NCI-H146 treated with DMSO at 0.1 percent for 48 hours (cell line): ENCODE results near the gene NOTCH2.
"Not testable (repeated sequence)": the region's sequence is repeated elsewhere in the genome, so short reads cannot be mapped to it uniquely, and the experiment has no call there.

ENCODE experiments used
- DNase-seq: peaks from one replicate; lab custom pipeline; 2025; ENCODE audit not compliant: unreplicated experiment; lab: John Stamatoyannopoulos, UW

Gene NOTCH2

DNA sequence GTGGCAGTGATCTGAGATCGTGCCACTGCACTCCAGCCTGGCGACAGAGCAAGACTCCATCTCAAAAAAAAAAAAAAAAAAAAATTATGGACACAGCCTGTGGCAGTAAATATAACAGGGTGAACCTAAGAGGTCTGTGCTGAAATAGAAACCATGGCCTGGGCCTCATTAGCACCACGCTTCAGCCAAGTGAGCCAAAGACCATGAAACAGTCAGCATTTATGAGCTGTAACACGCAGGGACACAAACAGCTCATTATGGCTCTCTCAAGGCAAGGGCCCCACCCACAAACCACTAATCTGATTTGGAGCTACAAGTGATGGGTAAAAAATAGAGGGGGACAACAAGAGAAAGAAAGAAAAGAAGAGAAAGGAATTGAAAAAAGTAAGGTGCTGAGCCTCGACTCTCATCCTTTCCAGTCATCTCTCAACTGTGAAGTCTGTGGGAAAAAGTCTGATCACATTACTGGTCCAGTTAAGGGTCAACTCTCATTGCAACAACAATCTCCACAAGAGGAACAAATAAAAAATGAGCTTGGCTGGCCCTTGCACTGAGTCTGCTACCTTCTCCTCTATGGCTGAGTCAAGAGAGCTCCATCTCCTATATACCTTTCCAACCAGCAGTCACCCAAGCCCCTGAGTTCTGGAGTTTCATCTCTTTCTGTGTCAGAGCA, 93.7 kb downstream of the NOTCH2 start:
- not testable (repeated sequence) for DNase-seq

GRCh38 chr1:119975006-119975405, 94.5 kb downstream of the NOTCH2 start:
- no peak for DNase-seq

DNA sequence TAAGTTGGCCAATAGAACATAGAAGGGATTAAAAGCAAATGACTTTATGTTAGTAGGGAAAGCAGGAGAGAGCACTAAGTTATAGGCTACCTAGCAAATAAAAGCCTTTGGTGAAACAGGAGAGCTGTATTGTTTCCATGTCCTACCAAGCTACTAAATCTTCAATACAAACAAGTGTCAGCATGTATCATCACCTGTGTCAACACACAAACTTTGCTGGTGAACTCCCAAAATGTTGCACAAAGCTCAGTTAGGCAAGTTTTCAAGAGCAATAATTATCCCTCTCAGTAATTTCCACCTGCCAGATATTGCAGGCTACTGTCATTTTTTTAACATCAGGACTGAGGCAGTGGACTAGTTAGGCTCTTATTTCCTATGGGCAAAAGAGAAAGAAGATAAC, 95.4 kb downstream of the NOTCH2 start:
- no peak for DNase-seq

DNA sequence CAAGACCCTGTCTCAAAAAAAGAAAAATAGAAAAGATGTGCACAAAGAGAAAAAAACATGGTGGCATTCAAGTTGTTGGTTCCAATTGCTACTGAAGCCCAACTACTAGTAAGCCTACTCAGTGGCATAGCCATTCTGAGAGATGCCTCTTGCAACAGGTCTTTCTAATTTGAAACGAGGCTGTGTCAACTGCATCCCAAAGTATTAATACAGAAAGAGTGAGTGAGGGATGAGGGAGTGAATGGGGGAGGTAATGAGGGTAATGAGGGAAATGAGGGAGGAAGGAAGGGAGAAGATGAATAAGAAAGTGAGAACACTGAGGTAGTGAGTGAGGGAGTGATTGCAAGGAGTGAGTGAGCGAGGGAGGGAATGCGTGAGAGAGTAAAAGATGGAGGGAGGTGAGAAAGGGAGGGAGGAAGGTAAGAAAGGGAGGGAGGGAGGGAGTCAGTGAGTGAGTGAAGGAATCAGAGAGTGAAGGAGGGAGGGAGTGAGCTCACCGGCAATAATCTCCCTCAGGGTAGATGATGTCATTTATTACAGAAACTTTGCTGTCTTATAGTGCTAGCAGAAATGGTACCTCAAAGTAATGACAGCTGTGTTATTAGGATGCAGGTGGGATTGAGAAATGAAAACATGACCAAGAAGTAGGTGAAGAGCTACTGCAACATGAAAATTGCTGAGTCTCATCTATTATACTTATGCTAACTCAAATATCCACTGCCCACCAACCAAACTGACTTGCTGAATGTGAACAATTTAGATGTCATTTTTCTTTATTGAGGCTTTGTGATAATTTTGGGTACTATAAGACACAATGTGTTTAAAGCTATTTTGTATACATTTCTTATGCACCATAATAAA, 97.5 kb downstream of the NOTCH2 start:
- DNase-seq: no peak

- no peak for DNase-seq
Observed at GRCh38 chr1:119968601-119969000, 100.9 kb downstream of the NOTCH2 start.

- DNase-seq: no peak
Observed at GRCh38 chr1:119968068-119968492, 101.4 kb downstream of the NOTCH2 start.

- no peak for DNase-seq
Observed at GRCh38 chr1:119966681-119967080, 102.8 kb downstream of the NOTCH2 start.

GRCh38 chr1:119966020-119966419, 103.4 kb downstream of the NOTCH2 start:
- DNase-seq: no peak

- DNase-seq: no peak
Observed at GRCh38 chr1:119964673-119965363, 104.6 kb downstream of the NOTCH2 start.

GRCh38 chr1:119962296-119962968, 107.0 kb downstream of the NOTCH2 start:
- no peak for DNase-seq

- DNase-seq: no peak
Observed at GRCh38 chr1:119960501-119960900, 109.0 kb downstream of the NOTCH2 start.

- no peak for DNase-seq
Observed at GRCh38 chr1:119959268-119960220, 109.9 kb downstream of the NOTCH2 start.

DNA sequence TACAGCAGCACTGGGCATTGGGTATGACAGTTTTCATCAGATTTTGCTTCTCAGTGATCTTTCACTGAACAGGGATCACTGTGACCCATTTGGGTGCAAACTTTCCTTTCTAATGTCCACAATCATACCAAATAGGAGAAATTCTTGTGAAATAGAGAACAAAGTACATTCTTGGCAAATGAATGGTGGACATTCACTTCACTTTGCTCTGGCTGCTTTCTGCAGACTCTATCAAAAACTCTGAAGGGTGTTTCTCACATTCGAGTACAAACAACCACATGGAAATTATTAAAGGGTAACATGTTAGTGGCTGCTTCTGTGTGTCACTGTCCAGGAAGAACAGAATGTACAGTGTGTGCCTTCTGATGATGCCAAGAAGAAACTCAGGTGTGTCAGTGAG, 111.2 kb downstream of the NOTCH2 start:
- DNase-seq: no peak

- no peak for DNase-seq
Observed at GRCh38 chr1:119956306-119956705, 113.2 kb downstream of the NOTCH2 start.

GRCh38 chr1:119954476-119955422, 114.7 kb downstream of the NOTCH2 start:
- no peak for DNase-seq

- DNase-seq: no peak
Observed at GRCh38 chr1:119953266-119953998, 116.0 kb downstream of the NOTCH2 start.

DNA sequence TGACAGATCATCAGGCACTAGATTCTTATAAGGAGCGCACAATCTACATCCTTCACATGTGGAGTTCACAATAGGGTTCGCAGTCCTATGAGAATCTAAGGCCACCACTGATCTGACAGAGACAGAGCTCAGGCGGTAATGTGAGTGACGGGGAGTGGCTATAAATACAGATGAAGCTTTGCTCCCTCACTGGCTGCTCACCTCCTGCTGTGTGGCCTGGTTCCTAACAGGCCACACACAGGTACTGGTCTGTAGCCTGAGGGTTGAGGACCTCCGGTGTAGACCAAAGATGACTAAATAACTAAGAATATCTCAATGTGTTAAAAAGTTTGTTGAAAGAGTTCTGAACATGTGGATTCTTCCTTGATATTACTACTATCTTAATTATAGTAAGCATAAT, 117.0 kb downstream of the NOTCH2 start:
- DNase-seq: no peak
